GM19351 (cell line): Measurements from ENCODE around the gene VPS39.
"Not testable (repeated sequence)": the region's sequence is repeated elsewhere in the genome, so short reads cannot be mapped to it uniquely, and the experiment has no call there.

Source experiments
- ATAC-seq: cut with Tn5 transposase; IDR thresholded peaks from one replicate; pipeline ENCODE4 v1.9.1; 2021; ENCODE audit warnings: mild to moderate bottlenecking, moderate library complexity; ENCODE audit not compliant: unreplicated experiment

VPS39 gene

GRCh38 chr15:42207674-42208579 lies at the start of gene VPS39:
Gene VPS39 (minus strand): TSS chr15:42208304. CDS start chr15:42208153, 151 bp downstream.
- peak; percentile 95 for ATAC-seq

GRCh38 chr15:42253300-42253699 lies 45.2 kb upstream of the VPS39 start:
- ATAC-seq: no peak

GRCh38 chr15:42240823-42241222 lies 32.7 kb upstream of the VPS39 start:
- no peak for ATAC-seq

GRCh38 chr15:42239528-42240182 lies 31.6 kb upstream of the VPS39 start:
- no peak for ATAC-seq

GRCh38 chr15:42233107-42233506 lies 25.0 kb upstream of the VPS39 start:
- no peak for ATAC-seq

GRCh38 chr15:42232606-42233005 lies 24.5 kb upstream of the VPS39 start:
- ATAC-seq: no peak

GRCh38 chr15:42231088-42231487 lies 23.0 kb upstream of the VPS39 start:
- no peak for ATAC-seq

GRCh38 chr15:42228981-42229380 lies 20.9 kb upstream of the VPS39 start:
- ATAC-seq: not testable (repeated sequence)

GRCh38 chr15:42228036-42228435 lies 19.9 kb upstream of the VPS39 start:
- no peak for ATAC-seq

GRCh38 chr15:42226648-42227047 lies 18.5 kb upstream of the VPS39 start:
- ATAC-seq: no peak

- no peak for ATAC-seq
These were observed 12.1 kb upstream of the VPS39 start for GRCh38 chr15:42220216-42220615.

- no peak for ATAC-seq
These were observed 11.0 kb upstream of the VPS39 start for GRCh38 chr15:42218953-42219592.

- no peak for ATAC-seq
These were observed 9.5 kb upstream of the VPS39 start for GRCh38 chr15:42217568-42217967.

GRCh38 chr15:42215913-42216829 lies 8.1 kb upstream of the VPS39 start:
- ATAC-seq: no peak

- no peak for ATAC-seq
These were observed 6.5 kb upstream of the VPS39 start for GRCh38 chr15:42214600-42214999.

- no peak for ATAC-seq
These were observed 5.4 kb upstream of the VPS39 start for GRCh38 chr15:42213511-42213910.

GRCh38 chr15:42210696-42211095 lies 2.6 kb upstream of the VPS39 start:
- no peak for ATAC-seq

GRCh38 chr15:42206406-42206805 lies 1.7 kb downstream of the VPS39 start:
- no peak for ATAC-seq

GRCh38 chr15:42203891-42204290 lies 4.2 kb downstream of the VPS39 start:
- ATAC-seq: no peak

- no peak for ATAC-seq
These were observed 5.5 kb downstream of the VPS39 start for GRCh38 chr15:42202653-42203052.

- ATAC-seq: no peak
These were observed 6.3 kb downstream of the VPS39 start for GRCh38 chr15:42201801-42202200.
